ENCODE measurements around the gene ZBTB22.

Gene ZBTB22

DNA sequence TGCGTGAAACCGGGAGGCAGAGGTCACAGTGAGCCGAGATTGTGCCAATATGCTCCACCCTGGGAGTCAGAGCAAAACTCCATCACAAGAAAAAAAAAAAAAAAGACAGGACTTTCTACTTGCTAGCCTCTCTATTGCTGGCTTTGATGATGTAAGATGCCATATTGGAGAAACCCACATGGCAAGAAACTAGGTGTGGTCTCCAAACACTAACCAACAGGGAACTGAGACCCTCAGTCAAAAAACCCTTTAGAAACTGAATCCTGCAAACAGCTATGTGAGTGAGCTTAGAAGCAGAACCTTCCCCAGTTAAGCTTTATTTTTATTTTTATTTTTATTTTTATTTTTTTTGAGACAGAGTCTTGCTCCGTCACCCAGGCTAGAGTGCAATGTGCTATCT is 18.4 kb upstream of the ZBTB22 start:
- no peaks in the 10 kb centered on the region for H3K9me3 ChIP-seq (ENCODE audit: insufficient read depth, low read length)

DNA sequence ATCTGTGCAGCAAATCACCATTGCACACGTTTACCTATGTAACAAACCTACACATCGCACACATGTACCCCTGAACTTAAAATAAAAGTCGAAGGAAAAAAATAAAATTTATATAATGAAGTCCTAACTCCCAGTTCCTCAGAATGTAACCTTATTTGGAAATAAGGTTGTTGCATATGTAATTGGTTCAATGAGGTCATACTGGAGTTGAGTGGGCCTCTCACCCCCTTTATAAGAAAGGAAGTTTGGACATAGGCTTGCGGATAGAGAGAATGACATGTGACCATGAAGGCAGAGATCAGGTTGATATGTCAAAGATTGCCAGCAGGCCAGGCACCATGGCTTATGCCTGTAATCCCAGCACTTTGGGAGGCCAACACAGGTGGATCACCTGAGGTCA is 16.1 kb upstream of the ZBTB22 start:
- Histone ChIP-seq H4K20me1 (ENCODE audit: low read depth, low read length) (no peaks in the 10 kb centered on the region), H3K27ac (ENCODE audit: low read depth, low read length) (no peak overlapping the region), H3K36me3 (ENCODE audit: low read length) (no peaks in the 10 kb centered on the region), H3K79me2 (ENCODE audit: insufficient read depth, low read length) (no peaks in the 10 kb centered on the region), H3K27me3 (ENCODE audit: low read length) (no peaks in the 10 kb centered on the region), H3K9me2 (replicated peaks; ENCODE audit: insufficient read depth, low read length) (no peaks in the 10 kb centered on the region), H2AFZ (ENCODE audit: low read depth, low read length, severe bottlenecking) (no peak overlapping the region), H3K9me3 (ENCODE audit: insufficient read depth, low read length) (no peaks in the 10 kb centered on the region), H3K4me2 (ENCODE audit: low read depth, low read length, poor library complexity, severe bottlenecking) (no peak overlapping the region), H3K9ac (ENCODE audit: low read length) (no peak overlapping the region), H3F3A (ENCODE audit: insufficient read depth) (no peaks in the 10 kb centered on the region), H3K4me3 (ENCODE audit: insufficient read depth, low read length, poor library complexity, severe bottlenecking) (no peak overlapping the region)
- TF ChIP-seq EZH2phosphoT487 (conservative IDR thresholded peaks at IDR 0.05; ENCODE audit: low read length), result no peak
- TF ChIP-seq, protein P1, sequence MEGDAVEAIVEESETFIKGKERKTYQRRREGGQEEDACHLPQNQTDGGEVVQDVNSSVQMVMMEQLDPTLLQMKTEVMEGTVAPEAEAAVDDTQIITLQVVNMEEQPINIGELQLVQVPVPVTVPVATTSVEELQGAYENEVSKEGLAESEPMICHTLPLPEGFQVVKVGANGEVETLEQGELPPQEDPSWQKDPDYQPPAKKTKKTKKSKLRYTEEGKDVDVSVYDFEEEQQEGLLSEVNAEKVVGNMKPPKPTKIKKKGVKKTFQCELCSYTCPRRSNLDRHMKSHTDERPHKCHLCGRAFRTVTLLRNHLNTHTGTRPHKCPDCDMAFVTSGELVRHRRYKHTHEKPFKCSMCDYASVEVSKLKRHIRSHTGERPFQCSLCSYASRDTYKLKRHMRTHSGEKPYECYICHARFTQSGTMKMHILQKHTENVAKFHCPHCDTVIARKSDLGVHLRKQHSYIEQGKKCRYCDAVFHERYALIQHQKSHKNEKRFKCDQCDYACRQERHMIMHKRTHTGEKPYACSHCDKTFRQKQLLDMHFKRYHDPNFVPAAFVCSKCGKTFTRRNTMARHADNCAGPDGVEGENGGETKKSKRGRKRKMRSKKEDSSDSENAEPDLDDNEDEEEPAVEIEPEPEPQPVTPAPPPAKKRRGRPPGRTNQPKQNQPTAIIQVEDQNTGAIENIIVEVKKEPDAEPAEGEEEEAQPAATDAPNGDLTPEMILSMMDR (IDR thresholded peaks at IDR 0.05; ENCODE audit: insufficient read depth, low read length, poor library complexity, severe bottlenecking), result no peak

More for the DNA sequence above, 18.4 kb upstream of the ZBTB22 start:
- Histone ChIP-seq H3K79me2 (ENCODE audit: insufficient read depth, low read length) (no peaks in the 10 kb centered on the region), H3F3A (ENCODE audit: insufficient read depth) (no peaks in the 10 kb centered on the region), H2AFZ (ENCODE audit: low read depth, low read length, severe bottlenecking) (no peak overlapping the region), H3K27ac (ENCODE audit: low read depth, low read length) (no peak overlapping the region), H3K9me2 (replicated peaks; ENCODE audit: insufficient read depth, low read length) (no peaks in the 10 kb centered on the region), H3K36me3 (ENCODE audit: low read length) (no peaks in the 10 kb centered on the region), H4K20me1 (ENCODE audit: low read depth, low read length) (no peaks in the 10 kb centered on the region), H3K9ac (ENCODE audit: low read length) (no peak overlapping the region), H3K4me2 (ENCODE audit: low read depth, low read length, poor library complexity, severe bottlenecking) (no peak overlapping the region), H3K27me3 (ENCODE audit: low read length) (no peaks in the 10 kb centered on the region), H3K4me3 (ENCODE audit: insufficient read depth, low read length, poor library complexity, severe bottlenecking) (no peak overlapping the region)
- TF ChIP-seq, protein P1 (IDR thresholded peaks at IDR 0.05; ENCODE audit: insufficient read depth, low read length, poor library complexity, severe bottlenecking), result no peak
- no peak for TF ChIP-seq EZH2phosphoT487 (conservative IDR thresholded peaks at IDR 0.05; ENCODE audit: low read length)

DNA sequence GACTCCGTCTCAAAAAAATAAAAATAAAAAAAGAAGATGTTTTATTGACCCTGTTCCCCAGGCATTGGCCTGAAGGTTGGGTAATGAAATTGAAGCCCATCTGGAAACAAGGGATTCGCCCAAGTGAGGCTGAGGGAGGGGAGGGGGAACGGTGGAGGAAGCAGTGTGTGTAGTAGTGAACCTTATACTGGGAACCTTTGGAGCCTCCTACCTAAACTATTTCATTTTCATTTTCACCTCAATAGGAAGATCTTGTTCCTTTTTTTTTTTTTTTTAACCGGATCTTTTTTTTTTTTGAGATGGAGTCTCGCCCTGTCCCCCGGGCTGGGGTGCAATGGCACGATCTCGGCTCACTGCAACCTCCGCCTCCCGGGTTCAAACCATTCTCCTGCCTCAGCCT is 13.2 kb upstream of the ZBTB22 start:
- H3F3A ChIP-seq (ENCODE audit: insufficient read depth), result peaks cover 5% of the 10 kb centered on the region
- H3K4me2 ChIP-seq (ENCODE audit: low read depth, low read length, poor library complexity, severe bottlenecking), result no peak overlapping the region
- H3K79me2 ChIP-seq (ENCODE audit: insufficient read depth, low read length), result no peaks in the 10 kb centered on the region
- H2AFZ ChIP-seq (ENCODE audit: low read depth, low read length, severe bottlenecking), result no peak overlapping the region
- H4K20me1 ChIP-seq (ENCODE audit: low read depth, low read length), result no peaks in the 10 kb centered on the region
- no peaks in the 10 kb centered on the region for H3K27me3 ChIP-seq (ENCODE audit: low read length)
- no peak overlapping the region for H3K27ac ChIP-seq (ENCODE audit: low read depth, low read length)
- no peak overlapping the region for H3K4me3 ChIP-seq (ENCODE audit: insufficient read depth, low read length, poor library complexity, severe bottlenecking)
- H3K36me3 ChIP-seq (ENCODE audit: low read length), result no peaks in the 10 kb centered on the region
- H3K9ac ChIP-seq (ENCODE audit: low read length), result no peak overlapping the region
- TF ChIP-seq EZH2phosphoT487 (conservative IDR thresholded peaks at IDR 0.05; ENCODE audit: low read length), result no peak
- TF ChIP-seq, protein P1 (IDR thresholded peaks at IDR 0.05; ENCODE audit: insufficient read depth, low read length, poor library complexity, severe bottlenecking), result no peak
- no peaks in the 10 kb centered on the region for H3K9me3 ChIP-seq (ENCODE audit: insufficient read depth, low read length)
- H3K9me2 ChIP-seq (replicated peaks; ENCODE audit: insufficient read depth, low read length), result no peaks in the 10 kb centered on the region

Data from SU-DHL-6 (cell line).